Epithelial cell of prostate (primary cell): ENCODE measurements around the gene CEP131.
"Not testable (repeated sequence)": the region's sequence is repeated elsewhere in the genome, so short reads cannot be mapped to it uniquely, and the experiment has no call there.

Experiments used
- DNase-seq: peaks from one replicate; pipeline ENCODE4 v3.0.0-alpha.2; 2011; ENCODE audit warnings: low read depth, low spot score
- H3K27ac ChIP-seq: fragments of 450-650 bp; 2 replicates; pipeline ENCODE4 v1.5.1; 2017; ENCODE audit warnings: mild to moderate bottlenecking

The CEP131 gene

GRCh38 chr17:81158688-81159590 is 63.8 kb downstream of the CEP131 start:
- H3K27ac ChIP-seq, result no peak overlapping the region
- no peak for DNase-seq

GRCh38 chr17:81157848-81158687 is 64.7 kb downstream of the CEP131 start:
- no peak for DNase-seq

DNA sequence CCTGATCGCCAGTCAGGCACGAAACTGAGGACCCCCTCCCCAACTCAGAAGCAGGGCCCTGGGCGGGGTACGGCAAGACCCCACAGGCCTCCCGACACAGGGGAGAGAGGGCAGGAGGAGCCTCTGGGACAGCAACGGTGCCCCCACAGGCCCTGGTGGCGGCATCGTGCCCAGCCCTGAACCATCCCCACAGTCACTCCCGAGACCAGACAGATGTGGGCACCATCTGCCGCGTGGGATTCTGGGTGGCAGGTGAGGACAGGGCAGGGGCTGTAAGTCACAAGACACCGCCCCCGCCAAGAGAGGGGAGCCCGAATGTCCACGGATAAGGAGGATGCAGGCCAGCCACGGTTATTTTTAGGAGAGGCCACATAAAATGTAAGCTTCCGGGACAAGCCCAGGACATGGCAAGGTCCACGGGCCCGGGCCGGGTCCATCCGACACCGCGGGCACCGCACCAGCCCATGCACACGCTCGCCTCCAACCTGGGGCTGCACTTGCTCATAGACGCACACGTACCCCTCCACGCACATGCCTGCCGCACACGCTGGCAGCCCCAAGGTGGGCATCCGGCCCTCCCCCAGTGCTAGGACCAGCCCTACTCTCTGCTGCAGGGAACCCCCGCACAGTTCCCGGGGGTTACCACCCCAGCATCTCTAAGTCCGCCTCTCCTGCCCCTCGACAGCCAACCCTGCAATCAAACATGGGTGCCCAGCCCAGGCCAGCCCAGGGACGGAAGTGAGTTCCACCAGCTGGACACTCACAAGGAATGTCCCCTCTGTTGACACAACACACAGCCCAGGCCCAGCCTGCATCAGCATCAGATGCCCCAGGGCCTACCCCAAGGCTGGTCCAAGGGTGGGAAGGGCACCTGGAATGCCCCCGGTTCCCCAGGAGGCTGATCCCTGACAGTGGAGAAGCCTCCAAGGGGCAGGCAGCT is 65.6 kb downstream of the CEP131 start:
- no peak for DNase-seq
- H3K27ac ChIP-seq, result no peak overlapping the region

More at GRCh38 chr17:81157848-81158687, 64.7 kb downstream of the CEP131 start:
- H3K27ac ChIP-seq, result no peak overlapping the region

DNA sequence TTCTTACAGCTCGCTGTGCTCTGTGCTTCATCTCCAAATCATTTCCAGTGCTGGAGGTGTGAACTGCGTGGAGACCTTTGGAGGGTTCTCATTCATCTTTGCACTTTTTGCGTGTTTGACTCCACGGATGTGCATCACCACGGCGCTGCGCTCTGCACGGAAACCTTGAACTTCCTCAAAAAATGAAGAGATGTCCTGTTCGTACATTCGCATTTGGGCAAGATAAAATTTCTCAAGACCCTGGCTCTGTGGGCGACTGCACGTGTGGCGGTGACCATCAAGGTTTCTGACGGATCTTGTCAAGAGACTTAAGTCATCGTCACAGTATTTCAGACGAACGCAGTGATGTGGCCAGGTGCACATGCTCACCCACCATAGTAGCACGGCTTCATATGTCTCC is 67.8 kb downstream of the CEP131 start:
- no peak overlapping the region for H3K27ac ChIP-seq
- DNase-seq, result no peak

DNA sequence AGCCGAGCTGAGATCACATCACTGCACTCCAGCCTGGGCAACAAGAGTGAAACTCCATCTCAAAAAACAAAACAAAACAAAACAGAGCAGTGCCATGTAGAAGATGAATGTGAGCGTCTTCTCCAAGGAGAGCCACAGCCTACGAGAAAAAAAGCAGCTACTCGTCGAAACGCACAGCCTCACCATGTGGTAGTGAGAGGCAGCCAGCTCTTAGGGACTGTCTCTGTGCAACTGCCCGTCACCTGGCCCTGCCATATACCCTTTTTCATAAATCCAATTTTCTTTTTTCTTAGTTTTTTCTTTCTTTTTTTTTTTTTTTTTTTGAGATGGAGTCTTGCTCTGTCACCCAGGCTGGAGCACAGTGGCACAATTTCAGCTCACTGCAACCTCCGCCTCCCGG is 68.7 kb downstream of the CEP131 start:
- not testable (repeated sequence) for H3K27ac ChIP-seq

GRCh38 chr17:81153340-81153803 is 69.4 kb downstream of the CEP131 start:
- no peak for DNase-seq
- no peak overlapping the region for H3K27ac ChIP-seq

More for the DNA sequence above, 68.7 kb downstream of the CEP131 start:
- DNase-seq, result not testable (repeated sequence)

DNA sequence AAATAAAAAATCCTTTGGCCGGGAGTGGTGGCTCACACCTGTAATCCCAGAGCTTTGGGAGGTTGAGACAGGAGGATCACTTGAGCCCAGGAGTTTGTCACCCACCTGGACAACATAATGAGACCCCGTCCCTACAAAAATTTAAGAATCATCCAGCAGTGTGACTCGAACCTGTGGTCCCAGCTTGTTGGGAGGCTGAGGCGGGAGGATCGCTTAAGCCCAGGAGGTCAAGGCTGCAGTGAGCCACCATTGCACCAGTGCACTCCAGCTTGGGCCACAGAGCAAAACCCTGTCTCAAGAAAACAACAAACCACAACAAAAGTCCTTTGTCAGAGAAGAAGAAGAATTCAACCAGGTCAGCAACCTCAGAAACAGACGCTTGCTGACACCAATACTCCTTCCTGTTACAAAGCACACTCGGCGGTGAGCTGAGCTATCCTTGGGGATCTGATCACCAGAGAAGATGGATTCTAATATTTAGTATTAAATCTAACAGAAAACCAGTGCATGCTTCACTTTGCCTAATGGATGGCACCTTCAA is 70.4 kb downstream of the CEP131 start:
- H3K27ac ChIP-seq, result no peak overlapping the region
- DNase-seq, result no peak

DNA sequence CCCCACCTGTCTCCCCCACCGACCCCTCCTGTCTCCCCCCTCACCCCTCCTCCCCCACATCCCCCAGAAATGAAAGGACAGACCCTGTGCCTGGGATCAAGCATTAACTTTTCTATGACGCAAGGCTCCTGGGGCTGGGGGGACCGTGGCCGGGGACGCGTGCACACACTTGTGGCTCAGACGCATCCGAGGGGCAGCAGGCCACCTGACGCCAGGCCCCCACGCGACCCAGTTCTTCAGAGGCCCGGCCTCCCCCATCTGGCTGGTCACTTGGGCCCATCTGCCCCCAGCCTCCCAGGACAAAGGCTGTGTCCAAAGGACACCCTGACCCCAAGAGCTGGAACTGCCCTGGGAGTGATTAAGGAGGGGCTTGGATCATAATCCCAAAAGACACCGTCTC is 71.5 kb downstream of the CEP131 start:
- no peak for DNase-seq
- no peak overlapping the region for H3K27ac ChIP-seq

- no peak overlapping the region for H3K27ac ChIP-seq
These were observed 72.2 kb downstream of the CEP131 start for GRCh38 chr17:81150377-81151077.

DNA sequence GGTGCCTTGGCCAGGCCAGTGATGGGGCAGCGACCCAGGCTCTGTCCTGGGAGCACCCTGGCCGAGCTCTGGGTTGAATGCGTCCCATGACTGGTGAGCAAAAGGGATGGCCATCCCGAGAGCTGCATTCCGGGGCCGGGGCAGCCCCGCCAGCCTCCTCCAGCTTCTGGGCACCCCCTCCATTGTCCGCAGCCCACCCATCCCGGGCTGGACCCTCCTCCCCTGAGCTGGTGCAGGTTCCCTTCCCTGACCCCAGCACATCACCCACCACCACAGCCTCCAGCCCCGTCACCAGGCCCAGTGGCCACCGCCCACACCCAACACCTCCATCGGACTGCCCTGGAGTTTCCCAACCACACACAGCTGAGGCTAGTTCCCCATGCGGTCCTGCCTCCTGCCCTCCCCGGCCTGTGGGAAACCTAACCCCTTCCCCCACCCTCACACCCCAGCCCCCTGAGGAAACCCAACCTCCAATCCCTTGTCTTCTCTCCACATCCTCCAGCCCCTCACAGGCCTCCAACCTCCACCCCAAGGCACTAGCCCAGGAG is 73.7 kb downstream of the CEP131 start:
- no peak overlapping the region for H3K27ac ChIP-seq
- DNase-seq, result no peak

More at GRCh38 chr17:81150377-81151077, 72.2 kb downstream of the CEP131 start:
- no peak for DNase-seq

DNA sequence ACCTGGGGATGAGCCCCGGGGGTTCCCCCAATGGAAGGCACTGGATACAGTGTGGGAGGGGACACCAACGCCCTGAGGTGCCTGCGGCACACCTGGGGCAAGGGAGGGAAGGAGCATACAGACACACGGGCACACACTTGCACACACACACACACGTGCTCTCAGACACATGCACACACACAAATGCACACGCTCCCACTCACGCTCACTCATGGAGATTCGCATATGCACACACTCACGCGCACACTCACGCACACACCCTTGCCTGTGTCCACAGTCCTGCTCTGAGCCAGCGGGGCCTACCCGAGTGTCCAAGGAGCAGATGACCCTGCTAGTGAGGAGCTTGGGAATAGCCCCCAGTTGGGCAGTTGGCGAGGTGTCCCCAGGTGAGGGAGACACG is 74.2 kb downstream of the CEP131 start:
- H3K27ac ChIP-seq, result no peak overlapping the region
- no peak for DNase-seq

DNA sequence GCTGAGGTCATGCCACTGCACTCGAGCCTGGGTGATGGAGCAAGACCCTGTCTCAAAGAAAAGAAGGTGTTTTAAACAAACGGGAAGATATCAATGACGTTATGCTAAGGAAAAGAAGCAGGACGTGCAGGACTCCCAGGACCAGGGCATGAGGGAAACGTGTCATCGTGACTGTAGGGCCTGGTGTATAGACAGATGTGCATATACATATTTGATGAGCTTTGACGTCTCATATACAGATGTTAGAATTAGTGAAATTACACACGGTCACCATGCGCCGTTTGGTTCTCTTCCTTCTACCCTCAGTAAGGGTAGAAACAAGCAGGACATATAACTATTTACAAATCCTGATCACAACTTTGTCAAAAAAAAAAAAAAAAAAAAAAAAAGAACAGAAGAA is 75.1 kb downstream of the CEP131 start:
- no peak overlapping the region for H3K27ac ChIP-seq
- DNase-seq, result no peak

DNA sequence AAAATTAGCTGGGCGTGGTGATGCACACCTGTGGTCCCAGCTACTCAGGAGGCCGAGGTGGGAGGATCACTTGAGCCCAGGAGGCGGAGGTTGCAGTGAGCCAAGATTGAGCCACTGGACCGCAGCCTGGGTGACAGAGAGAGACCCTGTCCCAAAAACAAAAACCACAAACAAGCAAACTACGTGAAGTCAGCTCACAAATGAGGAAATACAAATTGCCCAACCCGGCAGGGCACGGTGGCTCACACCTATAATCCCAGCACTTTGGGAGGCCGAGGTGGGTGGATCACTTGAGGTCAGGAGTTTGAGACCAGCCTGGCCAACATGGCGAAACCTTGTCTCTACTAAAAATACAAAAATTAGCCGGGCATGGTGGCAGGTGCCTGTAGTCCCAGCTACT is 76.6 kb downstream of the CEP131 start:
- not testable (repeated sequence) for DNase-seq, H3K27ac ChIP-seq

GRCh38 chr17:81144423-81144781 is 78.4 kb downstream of the CEP131 start:
- no peak for DNase-seq
- no peak overlapping the region for H3K27ac ChIP-seq

DNA sequence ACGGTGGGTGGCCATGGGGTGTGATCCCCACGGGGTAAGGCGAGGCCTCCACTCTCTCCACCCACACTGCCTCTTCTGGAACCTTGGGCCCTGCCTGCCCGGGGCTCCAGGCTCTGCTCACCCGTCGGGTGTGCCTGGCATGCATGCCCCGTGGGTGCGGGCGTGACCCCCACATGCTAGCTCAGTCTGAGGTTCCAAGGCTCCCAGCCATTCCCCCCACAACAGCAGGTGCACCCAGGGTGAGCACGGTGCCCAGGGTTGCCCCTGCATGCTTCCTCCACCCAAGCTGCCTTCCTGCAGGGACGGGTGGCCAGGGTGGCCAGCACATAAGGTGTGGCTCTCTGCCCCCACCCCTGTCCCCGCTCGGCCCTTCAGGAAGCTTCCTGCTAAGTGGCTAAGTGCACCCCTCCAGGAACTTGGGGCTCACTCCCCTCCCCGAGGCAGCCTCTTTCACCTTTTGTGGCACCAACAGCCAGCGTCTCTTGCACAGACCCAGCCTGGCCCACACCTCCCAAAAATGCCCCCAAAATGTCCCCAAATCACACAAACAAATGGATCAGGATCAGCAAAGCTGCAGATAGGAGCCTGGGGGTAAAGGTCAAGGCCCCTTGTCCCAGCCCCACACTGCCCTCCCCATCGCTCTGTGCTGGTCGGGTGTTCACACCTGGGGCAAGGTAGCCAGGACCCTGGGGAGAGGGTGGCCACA is 78.9 kb downstream of the CEP131 start:
- DNase-seq, result no peak
- no peak overlapping the region for H3K27ac ChIP-seq

GRCh38 chr17:81143200-81143527 is 79.6 kb downstream of the CEP131 start:
- no peak for DNase-seq
- H3K27ac ChIP-seq, result no peak overlapping the region

DNA sequence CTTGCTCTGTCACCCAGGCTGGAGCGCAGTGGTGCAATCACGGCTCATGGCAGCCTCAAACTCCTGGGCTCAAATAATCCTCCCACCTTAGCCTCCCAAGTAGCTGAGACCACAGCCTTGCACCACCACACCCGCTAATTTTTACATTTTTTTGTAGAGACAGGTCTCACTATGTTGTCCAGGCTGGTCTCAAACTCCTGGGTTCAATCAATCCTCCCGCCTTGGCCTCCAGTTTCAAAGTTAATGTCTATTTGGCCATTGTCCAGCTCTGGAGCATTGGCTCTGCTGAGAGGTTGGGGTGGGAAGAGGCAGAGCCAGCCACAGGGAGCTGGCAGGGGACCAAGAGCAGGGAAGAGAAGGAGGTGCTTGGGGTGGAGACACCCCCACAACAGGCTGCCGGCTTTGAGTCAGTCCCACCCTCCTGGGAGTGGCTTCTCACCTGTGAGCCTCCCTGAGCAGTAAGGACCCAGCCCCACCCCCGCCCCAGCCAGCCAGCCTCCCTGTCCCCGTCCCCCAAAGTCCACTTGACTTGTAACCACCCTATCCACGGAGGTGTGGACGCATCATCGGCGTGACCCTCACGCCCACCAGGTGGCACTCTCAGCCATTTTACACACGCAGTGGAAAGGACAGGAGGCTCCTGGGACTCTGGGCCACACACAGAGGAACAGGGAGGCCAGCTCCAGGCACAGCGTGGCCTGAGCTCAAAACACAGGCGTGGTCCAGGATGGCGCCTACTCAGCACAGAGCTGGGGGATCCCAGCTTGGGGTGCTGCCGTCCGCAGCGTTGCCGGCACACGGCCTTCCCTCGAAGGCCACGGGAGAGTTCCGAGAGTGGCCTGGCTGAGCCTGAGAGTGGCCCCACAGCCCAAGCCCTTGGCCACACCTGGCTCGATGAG is 80.2 kb downstream of the CEP131 start:
- no peak overlapping the region for H3K27ac ChIP-seq
- DNase-seq, result no peak
